Panc1 (cell line): ENCODE data around the gene TEX54. TPM values are rescaled to one million over a fixed set of nuclear protein-coding genes. Genes with fewer than 3 reads are reported as not detected.

Experiments used
- ATAC-seq: fragments of 200-7000 bp; cut with Tn5 transposase; 2 replicates; pipeline ENCODE4 v1.9.1; 2020; ENCODE audit warnings: mild to moderate bottlenecking, moderate library complexity
- BruUV-seq: library from RNA; stranded (reverse); fragments of 400-500 nt; replicated peaks from 2 replicates; lab custom pipeline; 2021; lab: Mats Ljungman, UMichigan
- CTCF ChIA-PET: fragments of 300-600 bp; sonication (Branson Sonifier 250); formaldehyde crosslinking; loops from one replicate; lab custom pipeline; 2022; ENCODE audit warnings: antibody characterized with exemption; lab: Charles Lee
- POLR2A ChIA-PET: fragments of 300-600 bp; sonication (Branson Sonifier 250); formaldehyde crosslinking; loops from one replicate; lab custom pipeline; 2022; ENCODE audit warnings: antibody characterized with exemption; lab: Charles Lee
- DNase-seq: peaks from one replicate; pipeline ENCODE4 v3.0.0-alpha.2; 2010; ENCODE audit warnings: low read depth, low spot score
- H3K27ac ChIP-seq: 2 replicates; pipeline ENCODE4 v1.5.1; 2011; ENCODE audit warnings: mild to moderate bottlenecking, low read length, inconsistent platforms
- H3K27me3 ChIP-seq: fragments of 200-500 bp; sonication (Bioruptor generic); 2 replicates; pipeline ENCODE4 v1.6.0; 2014; ENCODE audit warnings: low read length, inconsistent platforms; ENCODE audit not compliant: control insufficient read depth, insufficient read depth
- H3K36me3 ChIP-seq: fragments of 200-500 bp; sonication (Bioruptor generic); 2 replicates; pipeline ENCODE4 v1.5.1; 2014; ENCODE audit warnings: inconsistent platforms, mild to moderate bottlenecking, low read length, moderate library complexity; ENCODE audit not compliant: control insufficient read depth, insufficient read depth
- H3K4me1 ChIP-seq: 2 replicates; pipeline ENCODE4 v1.5.1; 2011; ENCODE audit warnings: inconsistent platforms, mild to moderate bottlenecking, low read length, moderate library complexity; ENCODE audit not compliant: control insufficient read depth, insufficient read depth
- H3K4me3 ChIP-seq, 2 experiments: 2 replicates each; pipeline ENCODE4 v1.5.1; 2011 to 2012; ENCODE audit warnings: low read depth in 2 of 2, low read length in 2 of 2, mild to moderate bottlenecking in 2 of 2, inconsistent platforms in 1 of 2, moderate library complexity in 1 of 2
- H3K9me3 ChIP-seq: fragments of 200-500 bp; sonication (Bioruptor generic); 2 replicates; pipeline ENCODE4 v1.5.1; 2014; ENCODE audit warnings: low read depth, mild to moderate bottlenecking, inconsistent platforms, low read length, moderate library complexity; ENCODE audit not compliant: control insufficient read depth, insufficient read depth
- CTCF ChIP-seq: fragments of 450-650 bp; IDR thresholded peaks from 2 replicates; pipeline ENCODE4 v1.5.1; 2017; ENCODE audit warnings: mild to moderate bottlenecking
- POLR2AphosphoS5 ChIP-seq: IDR thresholded peaks from 2 replicates; pipeline ENCODE4 v1.6.1; 2012; ENCODE audit warnings: mild to moderate bottlenecking, low read depth, low read length, moderate library complexity
- REST ChIP-seq, 2 experiments: IDR thresholded peaks; 2 replicates each; pipeline ENCODE4 v1.6.1; 2011 to 2012; ENCODE audit warnings: low read depth in 2 of 2, control low read depth in 1 of 2, low read length in 1 of 2, mild to moderate bottlenecking in 1 of 2, moderate library complexity in 1 of 2; ENCODE audit not compliant: insufficient read depth in 1 of 2
- SIN3A ChIP-seq: IDR thresholded peaks from 2 replicates; pipeline ENCODE4 v1.6.1; 2012; ENCODE audit warnings: low read depth, mild to moderate bottlenecking, low read length, moderate library complexity, borderline replicate concordance; ENCODE audit not compliant: insufficient read depth
- TCF7L2 ChIP-seq: IDR thresholded peaks from 2 replicates; pipeline ENCODE4 v1.6.1; 2011; ENCODE audit warnings: mild to moderate bottlenecking, low read depth, low read length, inconsistent platforms
- in situ Hi-C: cut with HindIII; loops from 2 replicates; pipeline ENCODE4 v1.10.0; 2016; ENCODE audit warnings: low sequenced_read_pairs, low pct_unique_long_range_greater_than_20kb
- intact Hi-C: fragments of 100-400 bp; cut with micrococcal nuclease; formaldehyde crosslinking; loops from one replicate; pipeline ENCODE4 v1.10.0; 2022; ENCODE audit not compliant: unreplicated experiment
- total RNA-seq: library from RNA; stranded (reverse); gene quantifications from one replicate; pipeline ENCODE4 v1.2.1, GENCODE V29; 2021; ENCODE audit not compliant: unreplicated experiment

Gene TEX54
- total RNA-seq, 1 experiment from 2014 or later, result not detected

GRCh38 chr11:62789576-62789975, 43.1 kb downstream of the TEX54 start:
- Histone ChIP-seq H3K9me3 (no peaks in the 10 kb centered on the region), H3K27ac (peak overlapping the region; percentile 87), H3K4me1 (peaks cover 36% of the 10 kb centered on the region), H3K4me3 (peak overlapping the region in 1 of 2 experiments; percentile 87; a peak in 1 of 4 replicates), H3K27me3 (no peaks in the 10 kb centered on the region), H3K36me3 (peaks cover 7% of the 10 kb centered on the region)
- ChIA-PET CTCF (interaction anchor here (0.5 to 0.6 kb wide), 2 partner anchors 60 to 67 kb away, joined by 4 to 11 read pairs; no protein-coding TSS in a partner anchor), POLR2A (interaction anchor here (1.6 kb wide), 1 partner anchor 52 kb away, joined by 4 read pairs; no protein-coding TSS in a partner anchor)
- TSS peak; percentile 61 for BruUV-seq
- in situ Hi-C loops, result no loop called here
- intact Hi-C loops, result no loop called here
- DNase-seq (no peak), ATAC-seq (no peak)
- no peak for TF ChIP-seq REST (IDR thresholded peaks at IDR 0.05; ENCODE audit: insufficient read depth in 1 of 2, low read depth in 2 of 2, low read length in 1 of 2)
- TF ChIP-seq POLR2AphosphoS5, result no peak
- TF ChIP-seq CTCF, result no peak
- TF ChIP-seq TCF7L2, result no peak
- no peak for TF ChIP-seq SIN3A

GRCh38 chr11:62788991-62789390, 43.6 kb downstream of the TEX54 start:
- intact Hi-C loops, result no loop called here
- ChIA-PET POLR2A (interaction anchor here (0.6 to 1.6 kb wide), 3 partner anchors 52 to 189 kb away, joined by 3 to 4 read pairs (median 4); no protein-coding TSS in a partner anchor), CTCF (interaction anchor here (0.5 to 0.7 kb wide), 4 partner anchors 59 to 605 kb away, joined by 3 to 11 read pairs (median 8); no protein-coding TSS in a partner anchor)
- Histone ChIP-seq H3K4me3 (peak overlapping the region; percentile 86 to 98; a peak in 3 of 4 replicates), H3K36me3 (peaks cover 7% of the 10 kb centered on the region), H3K27ac (peak overlapping the region; percentile 87), H3K9me3 (no peaks in the 10 kb centered on the region), H3K27me3 (no peaks in the 10 kb centered on the region), H3K4me1 (peaks cover 36% of the 10 kb centered on the region)
- ATAC-seq (no peak), DNase-seq (no peak)
- in situ Hi-C loops, result no loop called here
- no TSS peak for BruUV-seq
- TF ChIP-seq CTCF, result no peak
- no peak for TF ChIP-seq REST (IDR thresholded peaks at IDR 0.05; ENCODE audit: insufficient read depth in 1 of 2, low read depth in 2 of 2, low read length in 1 of 2)
- TF ChIP-seq TCF7L2, result no peak
- no peak for TF ChIP-seq SIN3A
- no peak for TF ChIP-seq POLR2AphosphoS5
